ENCODE data around the gene IL26. TPM values are rescaled to one million over a fixed set of nuclear protein-coding genes. Genes with fewer than 3 reads are reported as not detected.

The IL26 gene
- polyA plus RNA-seq, 1 donor from 2014 or later, result not detected

- no peak for TF ChIP-seq SMC3 (conservative IDR thresholded peaks at IDR 0.05; ENCODE audit: poor library complexity)
- TF ChIP-seq TAF1 (IDR thresholded peaks at IDR 0.05; ENCODE audit: low read depth), result no peak
- no peak for TF ChIP-seq EP300 (conservative IDR thresholded peaks at IDR 0.05; ENCODE audit: poor library complexity, severe bottlenecking)
Observed at GRCh38 chr12:68264857-68265256, 39.2 kb upstream of the IL26 start (continued).

DNA sequence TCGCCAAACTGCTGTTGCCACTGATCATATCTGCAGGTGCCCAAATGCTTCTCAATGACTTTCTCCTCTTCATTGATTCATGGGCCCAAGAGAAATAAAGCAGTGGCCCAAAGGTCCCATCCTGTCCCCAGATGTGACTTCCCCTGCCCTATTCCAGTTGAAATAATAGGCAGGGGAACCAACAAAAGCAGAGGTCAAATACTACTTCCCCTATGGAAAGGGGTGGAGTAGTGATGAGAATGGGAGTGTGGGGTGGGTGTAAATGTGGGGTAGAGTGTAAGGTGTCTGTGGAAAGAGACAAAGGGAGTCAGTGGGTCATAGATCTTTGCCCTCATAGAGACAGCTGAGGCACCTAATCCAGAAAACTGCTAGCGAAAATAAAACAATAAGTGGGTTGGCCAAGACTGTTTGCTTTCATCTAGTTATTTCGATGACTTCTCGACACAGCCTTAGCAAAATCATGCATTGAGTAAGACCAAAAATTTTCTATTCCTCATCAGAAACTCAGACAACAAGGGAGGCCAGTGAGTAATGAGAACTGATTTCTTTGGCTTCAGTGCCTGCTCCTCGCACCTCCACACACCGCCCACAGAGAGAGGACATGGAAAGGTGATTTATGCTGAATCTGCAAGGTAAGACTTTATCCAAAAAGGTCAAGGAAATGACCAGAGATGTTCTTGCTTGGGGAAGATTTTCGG is 38.7 kb upstream of the IL26 start:
- no peaks in the 10 kb centered on the region for H3K36me3 ChIP-seq (ENCODE audit: insufficient read depth, low read length)
- H4K20me1 ChIP-seq (ENCODE audit: insufficient read depth), result no peaks in the 10 kb centered on the region
- H3K9ac ChIP-seq (ENCODE audit: low read length), result no peak overlapping the region
- H3K9me2 ChIP-seq (ENCODE audit: insufficient read depth, low read length), result no peaks in the 10 kb centered on the region
- H3K4me3 ChIP-seq (ENCODE audit: low read length), result no peak overlapping the region
- H3K27ac ChIP-seq (ENCODE audit: low read length), result no peak overlapping the region
- TF ChIP-seq SMC3 (conservative IDR thresholded peaks at IDR 0.05; ENCODE audit: poor library complexity) (no peak), TAF1 (IDR thresholded peaks at IDR 0.05; ENCODE audit: low read depth) (no peak), REST (IDR thresholded peaks at IDR 0.05; ENCODE audit: borderline replicate concordance) (no peak), POLR2AphosphoS5 (IDR thresholded peaks at IDR 0.05) (no peak), RAD21 (conservative IDR thresholded peaks at IDR 0.05) (no peak), MXI1 (conservative IDR thresholded peaks at IDR 0.05; ENCODE audit: poor library complexity, severe bottlenecking) (no peak), EZH2 (IDR thresholded peaks at IDR 0.05; ENCODE audit: borderline replicate concordance, insufficient read depth, low read length, poor library complexity, severe bottlenecking) (no peak), EP300 (conservative IDR thresholded peaks at IDR 0.05; ENCODE audit: poor library complexity, severe bottlenecking) (no peak), CTCF (IDR thresholded peaks at IDR 0.05; ENCODE audit: poor library complexity, severe bottlenecking) (no peak)
- H3F3A ChIP-seq (ENCODE audit: insufficient read depth, low read length, poor library complexity, severe bottlenecking), result no peaks in the 10 kb centered on the region
- H2AFZ ChIP-seq (ENCODE audit: low read depth, low read length), result no peak overlapping the region
- H3K27me3 ChIP-seq (ENCODE audit: insufficient read depth, low read depth, low read length), result no peaks in the 10 kb centered on the region
- H3K9me3 ChIP-seq (ENCODE audit: low read length), result no peaks in the 10 kb centered on the region
- H3K4me2 ChIP-seq (ENCODE audit: low read length), result no peak overlapping the region
- H3K79me2 ChIP-seq (replicated peaks; ENCODE audit: insufficient read depth, low read length), result no peaks in the 10 kb centered on the region

DNA sequence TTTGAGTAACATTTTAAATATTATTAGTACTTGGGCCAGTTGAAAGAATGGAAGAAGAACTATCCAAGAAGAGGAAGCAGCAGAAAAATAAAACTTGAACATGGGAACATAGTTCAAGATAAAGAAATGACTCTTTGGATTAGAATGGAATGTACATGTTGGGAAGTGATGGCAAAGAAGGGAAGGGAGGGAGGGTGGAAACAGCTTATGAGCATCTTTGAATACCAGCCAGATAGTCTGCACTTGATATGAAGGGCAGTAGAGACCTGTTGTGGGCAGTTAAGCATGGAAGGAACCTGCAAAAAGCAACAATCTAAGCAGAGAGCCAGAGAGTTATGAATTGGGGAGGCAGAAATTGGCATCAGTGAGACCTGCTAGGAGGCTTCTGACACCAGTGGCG is 37.8 kb upstream of the IL26 start:
- H3K9me3 ChIP-seq (ENCODE audit: low read length), result no peaks in the 10 kb centered on the region
- no peaks in the 10 kb centered on the region for H4K20me1 ChIP-seq (ENCODE audit: insufficient read depth)
- no peaks in the 10 kb centered on the region for H3K36me3 ChIP-seq (ENCODE audit: insufficient read depth, low read length)
- no peak overlapping the region for H3K4me3 ChIP-seq (ENCODE audit: low read length)
- no peaks in the 10 kb centered on the region for H3K27me3 ChIP-seq (ENCODE audit: insufficient read depth, low read depth, low read length)
- H3K79me2 ChIP-seq (replicated peaks; ENCODE audit: insufficient read depth, low read length), result no peaks in the 10 kb centered on the region
- no peak overlapping the region for H3K4me2 ChIP-seq (ENCODE audit: low read length)
- no peak overlapping the region for H2AFZ ChIP-seq (ENCODE audit: low read depth, low read length)
- no peak for TF ChIP-seq SMC3 (conservative IDR thresholded peaks at IDR 0.05; ENCODE audit: poor library complexity)
- H3K27ac ChIP-seq (ENCODE audit: low read length), result no peak overlapping the region
- H3K9me2 ChIP-seq (ENCODE audit: insufficient read depth, low read length), result no peaks in the 10 kb centered on the region
- no peaks in the 10 kb centered on the region for H3F3A ChIP-seq (ENCODE audit: insufficient read depth, low read length, poor library complexity, severe bottlenecking)
- no peak overlapping the region for H3K9ac ChIP-seq (ENCODE audit: low read length)

Data from neural cell (in vitro differentiated cells).